PC-3 (cell line): Measurements from ENCODE around the gene NPNT.

Experiments
- EZH2 ChIP-seq: fragments of 300-600 bp; sonication (generic); IDR thresholded peaks from one replicate; pipeline ENCODE4 v1.6.1; 2017; ENCODE audit warnings: antibody characterized with exemption, mild to moderate bottlenecking, low read length; ENCODE audit not compliant: unreplicated experiment
- EZH2phosphoT487 ChIP-seq: fragments of 300-600 bp; sonication (generic); IDR thresholded peaks from 2 replicates; pipeline ENCODE4 v1.6.1; 2018; ENCODE audit warnings: mild to moderate bottlenecking, antibody characterized with exemption, low read length, borderline replicate concordance
- TF ChIP-seq, protein P1 (sequence below): fragments of 300-600 bp; sonication (generic); conservative IDR thresholded peaks from 2 replicates; pipeline ENCODE4 v1.5.1; 2017; ENCODE audit warnings: antibody characterized with exemption, low read depth, mild to moderate bottlenecking, low read length

DNA sequence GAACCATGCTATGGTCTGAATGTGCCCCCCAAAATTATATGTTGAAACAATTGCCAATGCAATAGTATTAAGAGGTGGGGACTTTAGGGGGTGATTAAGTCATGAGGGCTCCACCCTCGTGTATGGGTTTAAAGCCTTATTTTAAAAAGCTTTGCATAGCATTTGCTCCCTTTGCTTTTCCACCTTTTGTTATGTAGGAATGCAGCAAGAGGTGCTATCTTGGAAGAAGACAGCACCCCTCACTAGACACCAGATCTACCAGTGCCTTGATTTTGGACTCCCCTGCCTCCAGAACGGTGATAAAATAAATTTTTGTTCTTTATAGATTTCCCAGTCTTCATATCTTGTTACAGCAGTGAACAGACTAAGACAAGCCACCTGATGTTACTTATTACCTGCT, 23.3 kb upstream of the NPNT start:
- TF ChIP-seq, protein P1, sequence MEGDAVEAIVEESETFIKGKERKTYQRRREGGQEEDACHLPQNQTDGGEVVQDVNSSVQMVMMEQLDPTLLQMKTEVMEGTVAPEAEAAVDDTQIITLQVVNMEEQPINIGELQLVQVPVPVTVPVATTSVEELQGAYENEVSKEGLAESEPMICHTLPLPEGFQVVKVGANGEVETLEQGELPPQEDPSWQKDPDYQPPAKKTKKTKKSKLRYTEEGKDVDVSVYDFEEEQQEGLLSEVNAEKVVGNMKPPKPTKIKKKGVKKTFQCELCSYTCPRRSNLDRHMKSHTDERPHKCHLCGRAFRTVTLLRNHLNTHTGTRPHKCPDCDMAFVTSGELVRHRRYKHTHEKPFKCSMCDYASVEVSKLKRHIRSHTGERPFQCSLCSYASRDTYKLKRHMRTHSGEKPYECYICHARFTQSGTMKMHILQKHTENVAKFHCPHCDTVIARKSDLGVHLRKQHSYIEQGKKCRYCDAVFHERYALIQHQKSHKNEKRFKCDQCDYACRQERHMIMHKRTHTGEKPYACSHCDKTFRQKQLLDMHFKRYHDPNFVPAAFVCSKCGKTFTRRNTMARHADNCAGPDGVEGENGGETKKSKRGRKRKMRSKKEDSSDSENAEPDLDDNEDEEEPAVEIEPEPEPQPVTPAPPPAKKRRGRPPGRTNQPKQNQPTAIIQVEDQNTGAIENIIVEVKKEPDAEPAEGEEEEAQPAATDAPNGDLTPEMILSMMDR: no peak
- no peak for TF ChIP-seq EZH2
- TF ChIP-seq EZH2phosphoT487: no peak
